Heart right ventricle (tissue), 16 donors: ENCODE data around the gene MRPS35. TPM values are rescaled to one million over a fixed set of nuclear protein-coding genes. Genes with fewer than 3 reads are reported as not detected.

Source experiments
- ATAC-seq, 8 donors: fragments of 200-7000 bp; cut with Tn5 transposase; one replicate each; pipeline ENCODE4 v1.9.1; 2020; ENCODE audit warnings: mild to moderate bottlenecking in 8 of 8, moderate library complexity in 8 of 8, moderate number of reproducible peaks in 1 of 8
- DNase-seq, 2 donors: peaks; one replicate each; pipeline ENCODE4 v3.0.0-alpha.2; 2020
- H3K27ac ChIP-seq, 10 donors: fragments of 200-600 bp; sonication (generic) in 2 of 10; one replicate each; pipeline versions ENCODE4 v1.5.0 to v1.8.0; 2020 to 2022; ENCODE audit warnings: mild to moderate bottlenecking in 3 of 10
- H3K27me3 ChIP-seq, 7 donors: fragments of 200-600 bp; one replicate each; pipeline ENCODE4 v1.8.0; 2021 to 2022; ENCODE audit warnings: mild to moderate bottlenecking in 2 of 7
- H3K36me3 ChIP-seq, 9 donors: fragments of 200-600 bp; sonication (generic) in 1 of 9; one replicate each; pipeline versions ENCODE4 v1.5.0 to v1.8.0; 2020 to 2022; ENCODE audit warnings: mild to moderate bottlenecking in 2 of 9
- H3K4me1 ChIP-seq, 9 donors: fragments of 200-600 bp; sonication (generic) in 1 of 9; one replicate each; pipeline versions ENCODE4 v1.5.0 to v1.8.0; 2020 to 2022; ENCODE audit warnings: mild to moderate bottlenecking in 4 of 9
- H3K4me3 ChIP-seq, 10 donors: fragments of 200-600 bp; sonication (generic) in 2 of 10; one replicate each; pipeline versions ENCODE4 v1.5.0 to v1.8.0; 2020 to 2022; ENCODE audit warnings: mild to moderate bottlenecking in 7 of 10, moderate library complexity in 2 of 10
- H3K9me3 ChIP-seq, 11 donors: fragments of 200-600 bp in 10 of 11; sonication (generic) in 2 of 11; one replicate each; pipeline versions ENCODE4 v1.5.0 to v1.8.0; 2013 to 2022; ENCODE audit warnings: mild to moderate bottlenecking in 2 of 11, control low read depth in 1 of 11, moderate library complexity in 1 of 11
- WGBS, 2 donors: extraction: QIAGEN DNeasy Blood & Tissue Kit; methylation state at CpG; one replicate each; pipeline ENCODE4 v1.1.7; 2013; ENCODE audit warnings: inconsistent platforms in 1 of 2; 5-methylcytosine and 5-hydroxymethylcytosine counted together
- intact Hi-C, 10 donors: fragments of 100-400 bp; cut with DNase I; formaldehyde crosslinking; loops; one replicate each; pipeline versions ENCODE4 v1.11.1 to v1.14.2; 2022
- polyA plus RNA-seq, 2 donors: library from polyadenylated mRNA; stranded (reverse); fragments of 200-250 nt; gene quantifications; one replicate each; pipeline ENCODE4 v1.2.3, GENCODE V29; 2013
- total RNA-seq, 10 donors: library from RNA; stranded (reverse); fragmentation: NEBNext Ultra II Directional in 3 of 10; extraction: Animal tissue kit (Norgen Biotek cat#: 25700) in 3 of 10; gene quantifications; one replicate each; pipeline versions ENCODE4 v1.2.1 to v1.2.4, GENCODE V29; 2021 to 2023
- TF ChIP-seq, protein P1 (sequence below), 9 donors: fragments of 200-600 bp; sonication (generic) in 2 of 9; IDR thresholded peaks; one replicate each; pipeline versions ENCODE4 v1.5.0 to v1.8.0; 2021 to 2022; ENCODE audit warnings: antibody characterized with exemption in 9 of 9, mild to moderate bottlenecking in 5 of 9, moderate library complexity in 1 of 9
- donor health status: Arrhythmogenic right ventricular cardiomyopathy.
- donor health status: ischemic (EF 13 %, LVEDD 7.1; RV severe dilation, severe dysfunction).
- donor health status: healthy with polysubstance abuse.
- donor health status: DM: no; HTN: yes; CAD: no.
- donor health status: DM: no; HTN: no; CAD: no.
- donor health status: ischemic (EF 25% LVEDD 6.9; RV normal size, moderate dysfunction).
- donor health status: ischemic (EF 25% LVEDD 5.7; RV mildly dilated, moderate dysfunction).
- donor health status: healthy.
- donor health status: DM: yes; HTN: yes; CAD: no.
- donor health status: Ischemic cardiomyopathy.
- donor health status: ischemic (EF 35%, LVEDD 5.7; RV mildly dilated, moderate dysfunction).
- donor health status: nonischemic (EF 11% LVEDD 7.7; RV severe dilation, severe dysfunction).
- donor health status: DM: yes; HTN: yes; CAD: no.
- donor health status: PGD.
- donor health status: ischemic (EF 29% LVEDD 5.4; RV normal size, mild dysfunction).
- donor health status: nonischemic (EF 23%, LVEDD 6.1; RV moderate dilation, normal function).

Gene MRPS35
- total and polyA plus RNA-seq, 12 donors: 27.3 to 75.3 (median 61.7) TPM

DNA sequence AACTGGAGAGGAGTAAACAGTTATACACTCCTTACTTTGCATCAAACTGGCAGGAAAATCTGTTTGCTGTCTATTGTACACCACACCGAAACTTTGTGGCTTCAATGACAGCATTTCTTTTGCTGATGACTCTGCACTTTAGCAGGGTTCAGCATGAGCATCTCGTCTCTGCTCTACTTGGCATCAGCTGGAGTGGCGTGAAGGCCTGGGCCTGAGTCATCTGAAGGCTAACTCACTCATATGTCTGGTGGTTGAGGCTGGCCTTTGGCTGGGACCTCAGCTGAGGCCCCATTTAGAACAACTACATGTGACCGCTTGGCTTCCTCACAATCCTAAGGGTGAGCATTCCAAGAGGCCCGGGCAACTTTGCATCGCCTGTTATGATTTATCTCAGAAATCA lies 43.1 kb upstream of the MRPS35 start:
- 73 to 79% methylated on average over 6 of the region's 6 CpGs for WGBS, 2 donors
- TF ChIP-seq, protein P1, sequence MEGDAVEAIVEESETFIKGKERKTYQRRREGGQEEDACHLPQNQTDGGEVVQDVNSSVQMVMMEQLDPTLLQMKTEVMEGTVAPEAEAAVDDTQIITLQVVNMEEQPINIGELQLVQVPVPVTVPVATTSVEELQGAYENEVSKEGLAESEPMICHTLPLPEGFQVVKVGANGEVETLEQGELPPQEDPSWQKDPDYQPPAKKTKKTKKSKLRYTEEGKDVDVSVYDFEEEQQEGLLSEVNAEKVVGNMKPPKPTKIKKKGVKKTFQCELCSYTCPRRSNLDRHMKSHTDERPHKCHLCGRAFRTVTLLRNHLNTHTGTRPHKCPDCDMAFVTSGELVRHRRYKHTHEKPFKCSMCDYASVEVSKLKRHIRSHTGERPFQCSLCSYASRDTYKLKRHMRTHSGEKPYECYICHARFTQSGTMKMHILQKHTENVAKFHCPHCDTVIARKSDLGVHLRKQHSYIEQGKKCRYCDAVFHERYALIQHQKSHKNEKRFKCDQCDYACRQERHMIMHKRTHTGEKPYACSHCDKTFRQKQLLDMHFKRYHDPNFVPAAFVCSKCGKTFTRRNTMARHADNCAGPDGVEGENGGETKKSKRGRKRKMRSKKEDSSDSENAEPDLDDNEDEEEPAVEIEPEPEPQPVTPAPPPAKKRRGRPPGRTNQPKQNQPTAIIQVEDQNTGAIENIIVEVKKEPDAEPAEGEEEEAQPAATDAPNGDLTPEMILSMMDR (IDR thresholded peaks at IDR 0.05): no peak
- ATAC-seq (peak in 6 of 8 donors; percentile 25 to 94 (median 65)), DNase-seq (no peak)
- Histone ChIP-seq H3K4me3 (no peak overlapping the region), H3K27ac (peak overlapping the region in 3 of 10 donors; percentile 1 to 30 (median 9)), H3K9me3 (no peaks in the 10 kb centered on the region), H3K27me3 (no peaks in the 10 kb centered on the region), H3K36me3 (peaks cover 0 to 100% (median 49%) of the 10 kb centered on the region in 9 donors), H3K4me1 (peaks cover 0 to 18% (median 10%) of the 10 kb centered on the region in 9 donors)
- intact Hi-C loops: loop anchor here in 2 of 10 donors (10.0 kb wide), 2 partner anchors 343 to 353 kb away; no protein-coding TSS in a partner anchor

DNA sequence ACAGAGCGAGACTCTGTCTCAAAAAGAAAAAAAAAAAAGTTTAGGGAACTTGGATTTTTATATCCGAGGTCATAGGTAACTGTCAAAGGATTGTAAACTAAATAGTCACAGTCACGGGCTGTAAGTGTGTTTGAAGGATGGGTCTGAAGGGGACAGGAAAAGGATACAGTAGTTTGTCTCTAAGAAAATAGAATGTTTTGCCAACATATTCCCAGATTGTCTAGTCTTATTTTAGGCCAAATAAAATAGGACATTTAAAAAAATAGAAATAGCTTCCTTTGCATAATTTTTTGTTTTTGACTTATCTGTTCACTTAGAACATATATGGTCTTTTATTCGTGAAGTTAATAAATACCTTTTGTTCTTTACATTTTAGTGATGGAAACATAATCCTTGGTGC lies 38.6 kb upstream of the MRPS35 start:
- peaks cover 0 to 45% (median 32%) of the 10 kb centered on the region in 9 donors for H3K4me1 ChIP-seq
- no peak overlapping the region for H3K4me3 ChIP-seq
- no peak for DNase-seq
- 61 to 70% methylated on average over 4 of the region's 4 CpGs for WGBS, 2 donors
- no peaks in the 10 kb centered on the region for H3K27me3 ChIP-seq
- no peaks in the 10 kb centered on the region for H3K9me3 ChIP-seq
- TF ChIP-seq, protein P1 (IDR thresholded peaks at IDR 0.05): no peak
- intact Hi-C loops: no loop called here
- peaks cover 0 to 87% (median 32%) of the 10 kb centered on the region in 9 donors for H3K36me3 ChIP-seq
- peak in 3 of 8 donors; percentile 23 to 38 (median 30) for ATAC-seq
- peak overlapping the region in 3 of 10 donors; percentile 49 to 73 (median 64) for H3K27ac ChIP-seq

- H3K36me3 ChIP-seq: peaks cover 0 to 87% (median 31%) of the 10 kb centered on the region in 9 donors
- DNase-seq (no peak), ATAC-seq (peak in 6 of 8 donors; percentile 28 to 59 (median 46))
- peaks cover 0 to 41% (median 27%) of the 10 kb centered on the region in 9 donors for H3K4me1 ChIP-seq
- WGBS, 2 donors: 62 to 63% methylated on average over 1 of the region's 1 CpG
- H3K27ac ChIP-seq: peak overlapping the region in 9 of 10 donors; percentile 10 to 73 (median 44)
- H3K27me3 ChIP-seq: no peaks in the 10 kb centered on the region
- peak overlapping the region in 1 of 10 donors; percentile 7 for H3K4me3 ChIP-seq
- TF ChIP-seq, protein P1 (IDR thresholded peaks at IDR 0.05): no peak
- intact Hi-C loops: no loop called here
- no peaks in the 10 kb centered on the region for H3K9me3 ChIP-seq
These were observed 38.0 kb upstream of the MRPS35 start for GRCh38 chr12:27672643-27673042.

DNA sequence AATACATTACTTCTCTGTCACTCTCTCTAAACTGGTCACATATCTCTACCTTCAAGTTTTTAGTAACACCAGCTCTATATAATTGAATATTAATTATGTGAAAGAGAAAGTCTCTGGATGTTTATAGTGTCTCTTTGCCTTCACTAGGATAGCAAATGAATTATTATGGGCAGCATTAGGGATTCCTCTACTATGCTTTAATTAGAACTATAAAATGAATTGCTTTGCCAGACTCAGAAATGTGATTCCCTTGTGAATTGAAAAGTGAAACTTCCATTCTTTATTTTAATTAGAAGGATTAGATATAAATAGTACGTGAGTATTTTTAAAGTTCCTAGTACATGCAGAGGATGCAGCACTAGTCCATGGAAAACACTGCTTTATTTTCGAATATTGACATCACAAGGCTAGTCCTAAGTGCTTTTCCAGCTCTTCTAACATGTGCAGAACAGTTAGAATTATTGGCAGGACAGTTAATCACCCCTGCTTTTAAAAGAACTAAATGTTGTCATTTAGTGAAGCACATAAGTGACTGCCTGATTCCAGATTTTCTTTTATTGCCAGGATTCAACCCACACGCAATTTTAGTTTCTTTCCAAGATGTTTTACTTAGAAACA lies 37.4 kb upstream of the MRPS35 start:
- TF ChIP-seq, protein P1 (IDR thresholded peaks at IDR 0.05): no peak
- peaks cover 0 to 87% (median 33%) of the 10 kb centered on the region in 9 donors for H3K36me3 ChIP-seq
- H3K4me3 ChIP-seq: peak overlapping the region in 1 of 10 donors; percentile 7
- intact Hi-C loops: no loop called here
- ATAC-seq (peak; percentile 75 to 95 (median 88)), DNase-seq (peak in 1 of 2 donors; percentile 10)
- H3K27ac ChIP-seq: peak overlapping the region in 9 of 10 donors; percentile 12 to 73 (median 49)
- 9 to 25% methylated on average over 3 of the region's 3 CpGs for WGBS, 2 donors
- peaks cover 0 to 39% (median 27%) of the 10 kb centered on the region in 9 donors for H3K4me1 ChIP-seq
- H3K27me3 ChIP-seq: no peaks in the 10 kb centered on the region
- H3K9me3 ChIP-seq: no peaks in the 10 kb centered on the region
